Kidney (tissue), 14 donors: ENCODE results near the gene C1QL4. TPM values are rescaled to one million over a fixed set of nuclear protein-coding genes. Genes with fewer than 3 reads are reported as not detected.
A peak's percentile ranks its signal among the peaks of the same experiment; 100 is the strongest.

Source experiments
- DNase-seq, 5 donors: peaks; one replicate each; pipeline ENCODE4 v3.0.0-alpha.2; 2013 to 2020
- FAIRE-seq: peaks from 2 replicates; lab custom pipeline; 2012; peaks lifted over from hg19 to GRCh38; lab: Jason Lieb, UNC
- H3K27ac ChIP-seq, 2 donors: one replicate each; pipeline ENCODE4 v1.7.0; 2013; ENCODE audit warnings: low read depth in 2 of 2, low read length in 2 of 2, inconsistent platforms in 1 of 2
- H3K27me3 ChIP-seq: one replicate; pipeline ENCODE4 v1.7.1; 2013; ENCODE audit warnings: low read length, inconsistent platforms; ENCODE audit not compliant: control insufficient read depth, insufficient read depth
- H3K36me3 ChIP-seq, 3 donors: one replicate each; pipeline versions ENCODE4 v1.7.0 to v1.7.1; 2013; ENCODE audit warnings: low read length in 3 of 3, control low read depth in 1 of 3, inconsistent platforms in 1 of 3; ENCODE audit not compliant: insufficient read depth in 3 of 3, control insufficient read depth in 2 of 3
- H3K4me1 ChIP-seq, 3 donors: one replicate each; pipeline versions ENCODE4 v1.7.0 to v1.7.1; 2013; ENCODE audit warnings: low read length in 3 of 3, inconsistent platforms in 1 of 3, low read depth in 1 of 3; ENCODE audit not compliant: control insufficient read depth in 2 of 3, insufficient read depth in 2 of 3
- H3K4me3 ChIP-seq, 3 donors: one replicate each; pipeline versions ENCODE4 v1.7.0 to v1.8.1; 2013; ENCODE audit warnings: low read length in 3 of 3, control low read depth in 1 of 3, inconsistent platforms in 1 of 3
- H3K9ac ChIP-seq, 3 donors: one replicate each; pipeline versions ENCODE4 v1.7.0 to v1.7.1; 2013; ENCODE audit warnings: low read length in 3 of 3, control low read depth in 1 of 3, inconsistent platforms in 1 of 3
- H3K9me3 ChIP-seq, 3 donors: one replicate each; pipeline versions ENCODE4 v1.7.0 to v1.7.1; 2013; ENCODE audit warnings: low read length in 3 of 3, control low read depth in 1 of 3, inconsistent platforms in 1 of 3; ENCODE audit not compliant: control insufficient read depth in 2 of 3, insufficient read depth in 1 of 3
- intact Hi-C: fragments of 100-400 bp; cut with DNase I; formaldehyde crosslinking; loops from one replicate; pipeline ENCODE4 v1.11.1; 2022
- polyA plus RNA-seq: library from polyadenylated mRNA; stranded (reverse); fragments of 350-450 nt; fragmentation: Illumina TruSeq; extraction: RNeasy Lipid Tissue Mini Kit (QIAGEN cat#74804); gene quantifications from one replicate; pipeline ENCODE4 v1.2.3, GENCODE V29; 2014; ENCODE audit warnings: low read depth, low replicate concordance; ENCODE audit not compliant: insufficient read depth
- total RNA-seq: library from RNA; stranded (reverse); fragmentation: NEBNext Ultra II Directional; extraction: Animal tissue kit (Norgen Biotek cat#: 25700); gene quantifications from one replicate; pipeline ENCODE4 v1.2.1, GENCODE V29; 2021
- TF ChIP-seq, protein P1 (sequence below): IDR thresholded peaks from 3 replicates; pipeline ENCODE4 v1.5.1; 2012; ENCODE audit warnings: mild to moderate bottlenecking, moderate library complexity, borderline replicate concordance; ENCODE audit not compliant: insufficient read depth; ENCODE audit errors: extremely low read depth
- donor health status: control.
- donor health status: control.
- donor health status: control.
- donor health status: control.
- donor health status: control.
- donor health status: DM: yes; HTN: yes; CAD: no.
- donor health status: Normal renal cell carcinoma (clear cell type).

Gene C1QL4
- total and polyA plus RNA-seq, 2 donors from 2014 or later: 1.0 TPM; not detected in 1

DNA sequence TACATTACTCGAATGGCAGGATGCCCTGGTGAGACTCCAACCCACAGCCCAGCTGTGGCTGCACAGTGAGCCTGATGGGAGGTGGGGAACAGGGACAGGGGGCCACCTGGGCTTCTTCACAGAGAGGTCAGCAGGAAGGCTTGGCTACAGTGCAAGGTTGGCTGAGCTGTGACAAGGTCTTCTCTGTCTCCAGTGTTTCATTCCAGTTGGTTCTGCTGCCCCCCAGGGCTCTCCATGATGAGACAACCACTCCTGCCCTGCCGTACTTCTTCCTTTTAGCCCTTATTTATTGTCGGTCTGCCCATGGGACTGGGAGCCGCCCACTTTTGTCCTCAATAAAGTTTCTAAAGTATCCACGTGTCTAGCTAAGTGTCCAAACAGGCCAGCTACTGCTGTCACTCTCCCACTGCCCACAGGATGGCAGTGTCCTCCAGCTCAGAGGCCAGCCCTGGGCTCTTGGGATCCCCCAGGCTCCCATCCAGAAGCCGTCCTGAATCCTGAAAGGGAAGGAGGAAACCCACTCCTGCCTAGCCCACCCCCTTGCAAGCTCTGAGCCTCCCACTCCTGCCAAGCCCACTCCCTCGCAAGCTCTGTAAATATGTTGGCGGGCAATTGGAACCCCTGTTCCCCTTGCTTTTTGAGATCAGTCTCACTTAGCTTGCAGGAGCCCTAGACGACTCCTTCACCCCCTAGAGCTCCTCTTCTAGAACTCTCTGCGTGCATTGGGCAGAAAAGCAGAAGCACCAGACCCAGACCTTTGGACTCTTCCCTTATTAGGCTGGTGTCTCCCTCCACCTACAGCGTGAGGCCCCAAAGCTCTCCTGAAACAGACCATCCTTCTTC is 5.4 kb downstream of the C1QL4 start:
- Histone ChIP-seq H3K27me3 (peaks cover 23% of the 10 kb centered on the region), H3K9me3 (no peaks in the 10 kb centered on the region), H3K27ac (no peak overlapping the region), H3K9ac (no peak overlapping the region), H3K4me1 (peaks cover 0 to 5% (median 0%) of the 10 kb centered on the region in 3 donors), H3K4me3 (no peak overlapping the region), H3K36me3 (no peaks in the 10 kb centered on the region)
- intact Hi-C loops: no loop called here
- DNase-seq: peak; percentile 81 to 92 (median 83)
- TF ChIP-seq, protein P1, sequence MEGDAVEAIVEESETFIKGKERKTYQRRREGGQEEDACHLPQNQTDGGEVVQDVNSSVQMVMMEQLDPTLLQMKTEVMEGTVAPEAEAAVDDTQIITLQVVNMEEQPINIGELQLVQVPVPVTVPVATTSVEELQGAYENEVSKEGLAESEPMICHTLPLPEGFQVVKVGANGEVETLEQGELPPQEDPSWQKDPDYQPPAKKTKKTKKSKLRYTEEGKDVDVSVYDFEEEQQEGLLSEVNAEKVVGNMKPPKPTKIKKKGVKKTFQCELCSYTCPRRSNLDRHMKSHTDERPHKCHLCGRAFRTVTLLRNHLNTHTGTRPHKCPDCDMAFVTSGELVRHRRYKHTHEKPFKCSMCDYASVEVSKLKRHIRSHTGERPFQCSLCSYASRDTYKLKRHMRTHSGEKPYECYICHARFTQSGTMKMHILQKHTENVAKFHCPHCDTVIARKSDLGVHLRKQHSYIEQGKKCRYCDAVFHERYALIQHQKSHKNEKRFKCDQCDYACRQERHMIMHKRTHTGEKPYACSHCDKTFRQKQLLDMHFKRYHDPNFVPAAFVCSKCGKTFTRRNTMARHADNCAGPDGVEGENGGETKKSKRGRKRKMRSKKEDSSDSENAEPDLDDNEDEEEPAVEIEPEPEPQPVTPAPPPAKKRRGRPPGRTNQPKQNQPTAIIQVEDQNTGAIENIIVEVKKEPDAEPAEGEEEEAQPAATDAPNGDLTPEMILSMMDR: peak; percentile 86
- FAIRE-seq: no peak

DNA sequence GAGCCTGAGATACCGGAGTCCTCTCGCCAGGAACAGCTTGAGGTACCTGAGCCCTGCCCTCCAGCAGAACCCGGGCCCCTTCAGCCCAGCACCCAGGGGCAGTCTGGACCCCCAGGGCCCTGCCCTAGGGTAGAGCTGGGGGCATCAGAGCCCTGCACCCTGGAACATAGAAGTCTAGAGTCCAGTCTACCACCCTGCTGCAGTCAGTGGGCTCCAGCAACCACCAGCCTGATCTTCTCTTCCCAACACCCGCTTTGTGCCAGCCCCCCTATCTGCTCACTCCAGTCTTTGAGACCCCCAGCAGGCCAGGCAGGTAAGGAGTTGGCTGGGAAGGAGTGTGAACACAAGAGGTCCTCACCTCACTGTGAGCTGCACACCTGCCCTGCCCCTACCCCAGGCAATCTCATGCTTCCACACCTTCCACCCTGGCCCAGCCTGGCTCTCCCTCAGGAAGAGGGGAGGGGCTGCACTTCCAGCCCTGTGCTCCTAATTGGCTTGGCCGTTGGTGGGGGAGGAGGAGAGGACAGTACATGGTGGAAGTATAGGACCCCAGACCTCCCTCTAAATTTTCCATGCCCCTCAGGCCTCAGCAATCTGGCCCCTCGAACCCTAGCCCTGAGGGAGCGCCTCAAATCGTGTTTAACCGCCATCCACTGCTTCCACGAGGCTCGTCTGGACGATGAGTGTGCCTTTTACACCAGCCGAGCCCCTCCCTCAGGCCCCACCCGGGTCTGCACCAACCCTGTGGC is 6.2 kb downstream of the C1QL4 start:
- TF ChIP-seq, protein P1: no peak
- intact Hi-C loops: no loop called here
- Histone ChIP-seq H3K36me3 (no peaks in the 10 kb centered on the region), H3K4me1 (peaks cover 0 to 3% (median 0%) of the 10 kb centered on the region in 3 donors), H3K9me3 (no peaks in the 10 kb centered on the region), H3K4me3 (no peak overlapping the region), H3K9ac (no peak overlapping the region), H3K27ac (no peak overlapping the region), H3K27me3 (peaks cover 20% of the 10 kb centered on the region)
- FAIRE-seq: no peak
- peak in 1 of 5 donors; percentile 55 for DNase-seq

DNA sequence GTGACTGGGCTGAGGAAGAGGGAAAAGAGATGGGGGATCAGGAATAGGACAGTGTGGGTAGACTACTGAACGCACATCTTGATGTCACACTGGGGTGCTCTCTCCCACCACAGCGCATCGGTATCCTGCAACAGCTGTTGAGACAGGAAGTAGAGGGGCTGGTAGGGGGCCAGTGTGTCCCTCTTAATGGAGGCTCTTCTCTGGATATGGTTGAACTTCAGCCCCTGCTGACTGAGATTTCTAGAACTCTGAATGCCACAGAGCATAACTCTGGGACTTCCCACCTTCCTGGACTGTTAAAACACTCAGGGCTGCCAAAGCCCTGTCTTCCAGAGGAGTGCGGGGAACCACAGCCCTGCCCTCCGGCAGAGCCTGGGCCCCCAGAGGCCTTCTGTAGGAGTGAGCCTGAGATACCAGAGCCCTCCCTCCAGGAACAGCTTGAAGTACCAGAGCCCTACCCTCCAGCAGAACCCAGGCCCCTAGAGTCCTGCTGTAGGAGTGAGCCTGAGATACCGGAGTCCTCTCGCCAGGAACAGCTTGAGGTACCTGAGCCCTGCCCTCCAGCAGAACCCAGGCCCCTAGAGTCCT is 6.9 kb downstream of the C1QL4 start:
- Histone ChIP-seq H3K9ac (no peak overlapping the region), H3K9me3 (no peaks in the 10 kb centered on the region), H3K36me3 (no peaks in the 10 kb centered on the region), H3K27me3 (peaks cover 15% of the 10 kb centered on the region), H3K4me1 (peaks cover 0 to 3% (median 0%) of the 10 kb centered on the region in 3 donors), H3K4me3 (no peak overlapping the region), H3K27ac (no peak overlapping the region)
- no peak for FAIRE-seq
- no peak for DNase-seq
- TF ChIP-seq, protein P1: no peak
- intact Hi-C loops: no loop called here
